GM12878 (cell line): ENCODE results near the gene CEP120. TPM values are rescaled to one million over a fixed set of nuclear protein-coding genes. Genes with fewer than 3 reads are reported as not detected.

Experiments
- ATAC-seq: fragments of 200-7000 bp; cut with Tn5 transposase; 3 replicates; pipeline ENCODE4 v1.9.1; 2020; ENCODE audit warnings: mild to moderate bottlenecking, moderate library complexity
- BruUV-seq: library from RNA; stranded (reverse); fragments of 400-500 nt; replicated peaks from 2 replicates; lab custom pipeline; 2021; lab: Mats Ljungman, UMichigan
- CTCF ChIA-PET: fragments of 300-600 bp; sonication (Branson Sonifier 250); formaldehyde crosslinking; extraction: SDS; loops from one replicate; lab custom pipeline; 2021; ENCODE audit warnings: inconsistent platforms; lab: Yijun Ruan, JAX
- POLR2A ChIA-PET: fragments of 350-600 bp; formaldehyde crosslinking; extraction: SDS; loops from one replicate; lab custom pipeline; 2021; ENCODE audit warnings: inconsistent platforms; lab: Charles Lee
- RAD21 ChIA-PET: fragments of 300-600 bp; sonication (Branson Sonifier 250); formaldehyde crosslinking; loops from one replicate; lab custom pipeline; 2023; ENCODE audit warnings: antibody characterized with exemption; ENCODE audit not compliant: unreplicated experiment; lab: Charles Lee
- SMC1A ChIA-PET: fragments of 300-600 bp; sonication (Branson Sonifier 250); formaldehyde crosslinking; loops from one replicate; lab custom pipeline; 2023; ENCODE audit not compliant: unreplicated experiment, uncharacterized antibody; lab: Charles Lee
- DNase-seq: peaks from one replicate; pipeline ENCODE4 v3.0.0-alpha.2; 2011; ENCODE audit warnings: low read depth, low spot score
- FAIRE-seq: peaks from 3 replicates; lab custom pipeline; 2011; peaks lifted over from hg19 to GRCh38; lab: Jason Lieb, UNC
- H2AFZ ChIP-seq: 2 replicates; pipeline ENCODE4 v1.6.0; 2011; ENCODE audit warnings: low read depth, low read length, control low read depth; ENCODE audit not compliant: control insufficient read depth
- H3K27ac ChIP-seq: 2 replicates; pipeline ENCODE4 v1.5.1; 2011; ENCODE audit warnings: control low read depth; ENCODE audit not compliant: control insufficient read depth, insufficient read depth
- H3K27me3 ChIP-seq, 2 experiments: replicated peaks in 1 of 2; 2 replicates each; pipeline versions ENCODE4 v1.6.0 to v1.6.1; 2011; ENCODE audit warnings: low read length in 1 of 2; ENCODE audit not compliant: control insufficient read depth in 2 of 2, insufficient read depth in 2 of 2
- H3K36me3 ChIP-seq, 2 experiments: 2 replicates each; pipeline ENCODE4 v1.5.1; 2011; ENCODE audit warnings: low read length in 1 of 2; ENCODE audit not compliant: control insufficient read depth in 2 of 2, insufficient read depth in 2 of 2
- H3K4me1 ChIP-seq: 2 replicates; pipeline ENCODE4 v1.6.1; 2011; ENCODE audit warnings: mild to moderate bottlenecking, low read length, moderate library complexity, mixed read lengths; ENCODE audit not compliant: control insufficient read depth, insufficient read depth
- H3K4me2 ChIP-seq: 2 replicates; pipeline ENCODE4 v1.6.0; 2011; ENCODE audit warnings: control low read depth; ENCODE audit not compliant: control insufficient read depth, insufficient read depth
- H3K4me3 ChIP-seq: fragments of 200-600 bp; sonication (generic); 2 replicates; pipeline ENCODE4 v1.5.1; 2016
- H3K79me2 ChIP-seq: 2 replicates; pipeline ENCODE4 v1.6.0; 2011; ENCODE audit warnings: low read length; ENCODE audit not compliant: control insufficient read depth, insufficient read depth
- H3K9ac ChIP-seq: 2 replicates; pipeline ENCODE4 v1.8.0; 2011; ENCODE audit warnings: low read length, control low read depth, mixed read lengths; ENCODE audit not compliant: control insufficient read depth, insufficient read depth
- H3K9me3 ChIP-seq: replicated peaks from 3 replicates; pipeline ENCODE4 v1.5.1; 2011; ENCODE audit warnings: mild to moderate bottlenecking, low read length; ENCODE audit not compliant: control insufficient read depth, insufficient read depth
- H4K20me1 ChIP-seq: 2 replicates; pipeline ENCODE4 v1.6.0; 2011; ENCODE audit not compliant: control insufficient read depth, insufficient read depth
- CHD4 ChIP-seq: fragments of 200-600 bp; sonication (generic); IDR thresholded peaks from 2 replicates; pipeline ENCODE4 v1.6.1; 2016; ENCODE audit warnings: mild to moderate bottlenecking
- FOXM1 ChIP-seq: IDR thresholded peaks from 2 replicates; pipeline ENCODE4 v1.6.1; 2012; ENCODE audit warnings: low read depth, mild to moderate bottlenecking, inconsistent platforms, low read length, moderate library complexity
- GABPA ChIP-seq: IDR thresholded peaks from 2 replicates; pipeline ENCODE4 v1.6.1; 2014; ENCODE audit warnings: antibody characterized with exemption, low read depth, mild to moderate bottlenecking, inconsistent platforms
- SPI1 ChIP-seq: IDR thresholded peaks from 2 replicates; pipeline ENCODE4 v1.6.1; 2011; ENCODE audit warnings: low read depth, mild to moderate bottlenecking, low read length, moderate library complexity, borderline replicate concordance; ENCODE audit not compliant: insufficient read depth
- STAT3 ChIP-seq: IDR thresholded peaks from 2 replicates; pipeline ENCODE4 v1.6.1; 2011; ENCODE audit warnings: low read depth, low read length, improper control_type of control experiment
- ZZZ3 ChIP-seq: IDR thresholded peaks from 2 replicates; pipeline ENCODE4 v1.6.1; 2011; ENCODE audit warnings: low read depth; ENCODE audit not compliant: control insufficient read depth, insufficient read length
- in situ Hi-C: fragments of 300-500 bp; cut with MboI; formaldehyde crosslinking; loops from 9 replicates; pipeline ENCODE4 v1.14.3; 2018; ENCODE audit warnings: mixed read lengths
- intact Hi-C: fragments of 100-400 bp; cut with micrococcal nuclease; formaldehyde crosslinking; loops from one replicate; pipeline ENCODE4 v1.14.2; 2022; ENCODE audit not compliant: unreplicated experiment
- polyA plus RNA-seq, 11 experiments: library from polyadenylated mRNA; depleted of rRNA in 4 of 11; unstranded in 6 of 11; stranded (reverse) in 5 of 11; fragments of >200 nt; fragmentation: Nextera tagmentation in 4 of 11; fragmentation: Illumina TruSeq in 1 of 11; extraction: Ambion mirVana in 4 of 11; extraction: Trizol in 1 of 11; gene quantifications; 1 replicate in 1 of 11; 2 replicates in 10 of 11; pipeline versions ENCODE4 v1.2.1 to v1.2.3, GENCODE V29; 2011 to 2016; ENCODE audit warnings: inconsistent platforms in 2 of 11, missing spikeins in 2 of 11, low read depth in 1 of 11
- total RNA-seq, 4 experiments: library from RNA; depleted of rRNA in 3 of 4; stranded (reverse); fragments of >200 nt in 3 of 4; fragmentation: Illumina TruSeq in 1 of 4; extraction: Trizol in 1 of 4; gene quantifications; 2 replicates each; pipeline versions ENCODE4 v1.2.1 to v1.2.3, GENCODE V29; 2013 to 2021
- TF ChIP-seq, protein P1 (sequence below): IDR thresholded peaks from 2 replicates; pipeline ENCODE4 v1.6.1; 2011; ENCODE audit warnings: borderline replicate concordance, low read depth, mild to moderate bottlenecking, moderate library complexity, low read length; ENCODE audit not compliant: insufficient read depth, poor library complexity, severe bottlenecking
- TF ChIP-seq, protein P2 (sequence below): IDR thresholded peaks from 2 replicates; pipeline ENCODE4 v1.6.1; 2012; ENCODE audit warnings: low read depth, low read length, improper control_type of control experiment

Gene CEP120
- total and polyA plus RNA-seq, 10 of the 15 experiments (the other 5 are each of a cell fraction or from before 2014, with no cell fraction given), result 4.1 to 23.0 (median 13.1) TPM

DNA sequence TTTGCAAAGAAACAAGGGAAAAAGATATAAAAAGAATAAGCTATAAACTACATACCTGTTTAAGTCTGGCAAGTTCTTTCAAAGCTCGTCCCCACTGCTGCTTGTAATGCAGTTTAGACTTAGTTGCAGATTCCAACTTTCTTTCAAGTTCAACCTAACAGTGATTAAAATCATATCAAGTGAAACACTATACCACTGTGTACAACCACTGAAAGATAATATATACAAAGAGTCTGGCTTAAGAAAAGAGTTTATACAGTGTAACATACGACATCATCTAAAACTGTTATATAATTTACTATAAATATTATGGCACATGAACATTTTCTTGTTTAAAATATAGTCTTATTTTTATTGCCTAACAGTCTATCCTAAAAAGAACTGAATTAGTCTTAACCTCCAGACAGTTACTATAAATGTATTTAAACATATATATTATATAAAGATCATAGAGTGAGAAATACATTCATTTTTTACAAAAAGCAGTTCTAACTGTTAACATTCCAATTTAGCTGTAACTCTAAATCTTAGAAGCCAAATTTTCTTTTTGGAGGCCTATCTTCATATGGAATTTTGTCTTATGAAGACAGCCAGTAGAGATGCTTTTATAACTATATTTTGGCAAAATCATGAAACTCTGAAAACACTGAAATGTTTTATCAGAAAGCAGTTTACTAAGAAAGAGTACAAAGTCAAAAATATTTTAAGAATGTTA, 58.6 kb downstream of the CEP120 start (continued):
- TF ChIP-seq STAT3 (no peak), SPI1 (no peak), ZZZ3 (no peak)

DNA sequence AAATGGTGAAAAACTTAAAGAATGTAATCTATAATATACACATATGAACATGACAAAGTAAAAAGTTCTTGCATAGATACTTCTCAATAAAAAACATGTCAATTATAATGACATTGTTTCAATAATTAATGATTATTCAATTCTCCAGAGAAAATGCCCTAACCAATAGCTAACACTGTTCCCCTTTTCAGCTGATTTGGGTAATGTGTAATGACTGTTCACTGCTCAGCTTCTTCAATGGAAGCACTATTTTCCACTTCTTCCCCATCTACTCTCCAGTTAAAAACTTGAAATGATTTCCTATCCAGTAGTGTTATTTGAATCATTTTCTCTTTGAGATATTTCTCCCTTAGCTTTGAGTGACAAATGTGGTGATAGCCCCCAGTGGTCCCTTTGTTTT, 62.3 kb downstream of the CEP120 start:
- no peak overlapping the region for H3K4me2 ChIP-seq
- SMC1A ChIA-PET, result interaction anchor here (1.2 kb wide), 2 partner anchors 9 to 145 kb away, joined by 3 to 4 read pairs; no protein-coding TSS in a partner anchor
- in situ Hi-C loops (loop anchor here (10.0 kb wide), 1 partner anchor 856 kb away; no protein-coding TSS in a partner anchor), intact Hi-C loops (no loop called here)
- peaks cover 0 to 2% of the 10 kb centered on the region in 2 experiments; a peak in 1 of 4 replicates for H3K36me3 ChIP-seq
- H4K20me1 ChIP-seq, result no peaks in the 10 kb centered on the region
- no peak overlapping the region for H3K9ac ChIP-seq
- TF ChIP-seq, protein P1, sequence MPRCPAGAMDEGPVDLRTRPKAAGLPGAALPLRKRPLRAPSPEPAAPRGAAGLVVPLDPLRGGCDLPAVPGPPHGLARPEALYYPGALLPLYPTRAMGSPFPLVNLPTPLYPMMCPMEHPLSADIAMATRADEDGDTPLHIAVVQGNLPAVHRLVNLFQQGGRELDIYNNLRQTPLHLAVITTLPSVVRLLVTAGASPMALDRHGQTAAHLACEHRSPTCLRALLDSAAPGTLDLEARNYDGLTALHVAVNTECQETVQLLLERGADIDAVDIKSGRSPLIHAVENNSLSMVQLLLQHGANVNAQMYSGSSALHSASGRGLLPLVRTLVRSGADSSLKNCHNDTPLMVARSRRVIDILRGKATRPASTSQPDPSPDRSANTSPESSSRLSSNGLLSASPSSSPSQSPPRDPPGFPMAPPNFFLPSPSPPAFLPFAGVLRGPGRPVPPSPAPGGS, result no peak
- TF ChIP-seq FOXM1 (no peak), CHD4 (no peak), GABPA (no peak)
- TF ChIP-seq, protein P2, sequence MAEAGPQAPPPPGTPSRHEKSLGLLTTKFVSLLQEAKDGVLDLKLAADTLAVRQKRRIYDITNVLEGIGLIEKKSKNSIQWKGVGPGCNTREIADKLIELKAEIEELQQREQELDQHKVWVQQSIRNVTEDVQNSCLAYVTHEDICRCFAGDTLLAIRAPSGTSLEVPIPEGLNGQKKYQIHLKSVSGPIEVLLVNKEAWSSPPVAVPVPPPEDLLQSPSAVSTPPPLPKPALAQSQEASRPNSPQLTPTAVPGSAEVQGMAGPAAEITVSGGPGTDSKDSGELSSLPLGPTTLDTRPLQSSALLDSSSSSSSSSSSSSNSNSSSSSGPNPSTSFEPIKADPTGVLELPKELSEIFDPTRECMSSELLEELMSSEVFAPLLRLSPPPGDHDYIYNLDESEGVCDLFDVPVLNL, result no peak
- ATAC-seq (no peak), FAIRE-seq (no peak), DNase-seq (no peak)
- no TSS peak for BruUV-seq
- no peak overlapping the region for H3K27ac ChIP-seq
- no peak overlapping the region for H2AFZ ChIP-seq
- H3K4me3 ChIP-seq, result no peak overlapping the region
- H3K4me1 ChIP-seq, result no peaks in the 10 kb centered on the region
- CTCF ChIA-PET, result interaction anchor here (1.3 to 1.9 kb wide), 2 partner anchors 12 to 250 kb away, joined by 3 to 7 read pairs; no protein-coding TSS in a partner anchor
- POLR2A ChIA-PET, result no interaction called here
- no peaks in the 10 kb centered on the region for H3K79me2 ChIP-seq
- no peaks in the 10 kb centered on the region for H3K9me3 ChIP-seq
- RAD21 ChIA-PET, result no interaction called here
- H3K27me3 ChIP-seq, result no peaks in the 10 kb centered on the region
